Mammary epithelial cell (primary cell): ENCODE data around the gene INSC.

Experiments used
- EZH2 ChIP-seq: IDR thresholded peaks from 2 replicates; pipeline ENCODE4 v1.6.1; 2012; ENCODE audit warnings: low read length, inconsistent platforms, borderline replicate concordance
- TF ChIP-seq, protein P1 (sequence below), 2 donors: IDR thresholded peaks in 1 of 2; conservative IDR thresholded peaks in 1 of 2; 2 replicates each; pipeline ENCODE4 v1.5.1; 2011 to 2012; ENCODE audit warnings: inconsistent platforms in 2 of 2, low read length in 2 of 2, mild to moderate bottlenecking in 2 of 2, control low read depth in 1 of 2, low read depth in 1 of 2; ENCODE audit not compliant: insufficient read depth in 1 of 2; ENCODE audit errors: extremely low read depth in 1 of 2

DNA sequence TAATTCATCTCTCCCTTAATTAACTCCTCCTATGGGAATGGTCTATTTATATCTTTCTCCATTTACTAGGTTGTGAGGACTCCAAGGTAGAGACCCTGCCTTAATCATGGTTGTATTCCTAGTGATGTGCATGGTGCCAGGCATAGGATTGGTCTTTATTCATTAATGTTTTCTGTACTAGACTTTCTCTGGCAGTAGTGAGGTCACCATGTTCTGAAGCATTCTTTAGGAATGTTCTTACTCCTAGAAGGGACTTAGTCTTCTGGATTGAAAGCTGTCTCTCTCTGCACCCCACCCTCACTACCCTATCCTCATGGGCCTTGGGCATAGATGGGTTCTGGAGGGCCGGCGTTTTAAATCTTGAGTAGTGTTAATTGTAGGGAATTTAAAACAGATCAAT lies 10.6 kb upstream of the INSC start:
- TF ChIP-seq, protein P1, sequence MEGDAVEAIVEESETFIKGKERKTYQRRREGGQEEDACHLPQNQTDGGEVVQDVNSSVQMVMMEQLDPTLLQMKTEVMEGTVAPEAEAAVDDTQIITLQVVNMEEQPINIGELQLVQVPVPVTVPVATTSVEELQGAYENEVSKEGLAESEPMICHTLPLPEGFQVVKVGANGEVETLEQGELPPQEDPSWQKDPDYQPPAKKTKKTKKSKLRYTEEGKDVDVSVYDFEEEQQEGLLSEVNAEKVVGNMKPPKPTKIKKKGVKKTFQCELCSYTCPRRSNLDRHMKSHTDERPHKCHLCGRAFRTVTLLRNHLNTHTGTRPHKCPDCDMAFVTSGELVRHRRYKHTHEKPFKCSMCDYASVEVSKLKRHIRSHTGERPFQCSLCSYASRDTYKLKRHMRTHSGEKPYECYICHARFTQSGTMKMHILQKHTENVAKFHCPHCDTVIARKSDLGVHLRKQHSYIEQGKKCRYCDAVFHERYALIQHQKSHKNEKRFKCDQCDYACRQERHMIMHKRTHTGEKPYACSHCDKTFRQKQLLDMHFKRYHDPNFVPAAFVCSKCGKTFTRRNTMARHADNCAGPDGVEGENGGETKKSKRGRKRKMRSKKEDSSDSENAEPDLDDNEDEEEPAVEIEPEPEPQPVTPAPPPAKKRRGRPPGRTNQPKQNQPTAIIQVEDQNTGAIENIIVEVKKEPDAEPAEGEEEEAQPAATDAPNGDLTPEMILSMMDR (conservative IDR thresholded peaks at IDR 0.05 in 1 of 2, IDR thresholded peaks at IDR 0.05 in 1 of 2; ENCODE audit: extremely low read depth in 1 of 2, insufficient read depth in 1 of 2, low read depth in 1 of 2, low read length in 2 of 2): no peak
- TF ChIP-seq EZH2: no peak
